OCI-LY1 (cell line): ENCODE results near the gene SAXO1.
"Not testable (repeated sequence)": the region's sequence is repeated elsewhere in the genome, so short reads cannot be mapped to it uniquely, and the experiment has no call there.

Source experiments
- H2AFZ ChIP-seq: fragments of 200-600 bp; sonication (generic), shearing (Covaris generic); 2 replicates; pipeline ENCODE4 v1.6.0; 2014; ENCODE audit warnings: antibody characterized with exemption, mild to moderate bottlenecking, low read length
- H3F3A ChIP-seq: fragments of 200-600 bp; sonication (generic), shearing (Covaris generic); 2 replicates; pipeline ENCODE4 v1.6.0; 2014; ENCODE audit warnings: mild to moderate bottlenecking, antibody characterized with exemption, low read length, moderate library complexity; ENCODE audit not compliant: insufficient read depth
- H3K27ac ChIP-seq: fragments of 200-600 bp; sonication (generic); 2 replicates; pipeline ENCODE4 v1.5.1; 2014; ENCODE audit warnings: low read length, mixed run types, mild to moderate bottlenecking, low read depth; ENCODE audit not compliant: poor library complexity, severe bottlenecking
- H3K27me3 ChIP-seq: fragments of 200-600 bp; sonication (generic); 2 replicates; pipeline ENCODE4 v1.6.0; 2014; ENCODE audit warnings: antibody characterized with exemption, mild to moderate bottlenecking, low read length, moderate library complexity; ENCODE audit not compliant: insufficient read depth
- H3K36me3 ChIP-seq: fragments of 200-600 bp; sonication (generic); 2 replicates; pipeline ENCODE4 v1.6.1; 2014; ENCODE audit warnings: mild to moderate bottlenecking, antibody characterized with exemption, low read length, moderate library complexity, mixed read lengths; ENCODE audit not compliant: insufficient read depth
- H3K4me1 ChIP-seq: fragments of 200-600 bp; sonication (generic); 2 replicates; pipeline ENCODE4 v1.5.1; 2014; ENCODE audit warnings: mild to moderate bottlenecking, low read length, moderate library complexity; ENCODE audit not compliant: insufficient read depth, severe bottlenecking
- H3K4me2 ChIP-seq: fragments of 200-600 bp; sonication (generic), shearing (Covaris generic); 2 replicates; pipeline ENCODE4 v1.6.1; 2014; ENCODE audit warnings: low read length
- H3K4me3 ChIP-seq: fragments of 200-600 bp; sonication (generic); 2 replicates; pipeline ENCODE4 v1.5.1; 2014; ENCODE audit warnings: low read length, low read depth, mild to moderate bottlenecking, mixed read lengths; ENCODE audit not compliant: poor library complexity, severe bottlenecking
- H3K79me2 ChIP-seq: fragments of 200-600 bp; shearing (Covaris generic); 2 replicates; pipeline ENCODE4 v1.6.1; 2016; ENCODE audit warnings: mixed run types, low read length, mixed read lengths; ENCODE audit not compliant: insufficient read depth
- H3K9ac ChIP-seq: fragments of 200-600 bp; sonication (generic), shearing (Covaris generic); 2 replicates; pipeline ENCODE4 v1.6.1; 2014; ENCODE audit warnings: mild to moderate bottlenecking, low read length, mixed read lengths
- H3K9me2 ChIP-seq: fragments of 200-600 bp; sonication (generic), shearing (Covaris generic); 2 replicates; pipeline ENCODE4 v1.6.1; 2014; ENCODE audit warnings: low read depth, mild to moderate bottlenecking, low read length, mixed read lengths
- H3K9me3 ChIP-seq: fragments of 200-600 bp; shearing (Covaris generic); 2 replicates; pipeline ENCODE4 v1.6.1; 2014; ENCODE audit warnings: low read length, mixed read lengths
- H4K20me1 ChIP-seq: fragments of 200-600 bp; sonication (generic), shearing (Covaris generic); 2 replicates; pipeline ENCODE4 v1.6.0; 2016; ENCODE audit warnings: mild to moderate bottlenecking, low read length; ENCODE audit not compliant: insufficient read depth
- EZH2 ChIP-seq: fragments of 200-600 bp; sonication (generic), shearing (Covaris generic); IDR thresholded peaks from 2 replicates; pipeline ENCODE4 v1.8.0; 2017; ENCODE audit warnings: borderline replicate concordance, mixed run types, mild to moderate bottlenecking, antibody characterized with exemption, low read length, moderate library complexity, mixed read lengths
- TF ChIP-seq, protein P1 (sequence below): fragments of 200-600 bp; sonication (generic), shearing (Covaris generic); IDR thresholded peaks from 2 replicates; pipeline ENCODE4 v1.5.1; 2017; ENCODE audit warnings: mild to moderate bottlenecking, antibody characterized with exemption, low read length, moderate library complexity, mixed read lengths

The SAXO1 gene

DNA sequence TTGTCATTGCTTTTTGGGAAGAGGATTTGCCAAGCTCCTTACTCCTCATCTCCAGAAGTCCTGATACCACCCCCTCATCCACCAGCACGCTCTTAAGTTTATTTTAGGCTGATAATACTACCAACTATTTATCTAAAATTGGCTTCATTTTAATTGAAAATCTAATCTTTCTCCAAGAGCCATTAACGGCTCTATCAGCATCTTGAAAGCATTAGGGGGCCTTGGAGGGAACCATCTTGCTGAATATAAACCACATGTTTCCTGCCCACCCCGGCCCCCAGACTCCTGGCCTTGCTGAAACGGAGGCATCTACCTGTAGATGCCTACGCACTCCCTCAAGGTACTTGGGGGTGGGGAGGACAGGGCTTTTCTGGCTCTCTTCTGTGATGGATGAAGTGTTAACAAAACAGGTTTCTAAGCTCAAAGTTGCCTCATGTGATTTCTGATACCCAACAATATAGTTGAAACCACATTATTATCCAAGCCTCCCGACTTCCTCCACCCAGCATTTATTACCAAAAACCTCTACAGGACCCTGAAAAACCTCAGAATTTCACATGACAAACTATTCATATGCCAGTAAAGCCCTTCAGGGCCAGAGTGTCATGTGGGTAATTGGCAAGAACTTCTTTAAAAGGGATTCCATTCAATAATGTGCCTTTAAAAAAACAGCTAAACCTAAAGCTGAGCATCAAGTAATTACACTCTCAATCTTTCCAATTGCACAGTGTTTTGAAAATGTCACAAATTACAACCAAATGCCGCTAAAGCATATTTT is 96.7 kb downstream of the SAXO1 start:
- Histone ChIP-seq H3K27ac (no peak overlapping the region), H3K9ac (no peak overlapping the region), H3K9me2 (no peaks in the 10 kb centered on the region), H4K20me1 (no peaks in the 10 kb centered on the region), H3K4me2 (no peak overlapping the region), H3K4me1 (no peaks in the 10 kb centered on the region), H3K79me2 (no peaks in the 10 kb centered on the region), H2AFZ (no peak overlapping the region), H3K9me3 (no peaks in the 10 kb centered on the region), H3K27me3 (peaks cover 6% of the 10 kb centered on the region; the same call in 1 of the 2 replicates), H3K4me3 (no peak overlapping the region), H3F3A (no peaks in the 10 kb centered on the region), H3K36me3 (no peaks in the 10 kb centered on the region)
- TF ChIP-seq EZH2: no peak
- TF ChIP-seq, protein P1, sequence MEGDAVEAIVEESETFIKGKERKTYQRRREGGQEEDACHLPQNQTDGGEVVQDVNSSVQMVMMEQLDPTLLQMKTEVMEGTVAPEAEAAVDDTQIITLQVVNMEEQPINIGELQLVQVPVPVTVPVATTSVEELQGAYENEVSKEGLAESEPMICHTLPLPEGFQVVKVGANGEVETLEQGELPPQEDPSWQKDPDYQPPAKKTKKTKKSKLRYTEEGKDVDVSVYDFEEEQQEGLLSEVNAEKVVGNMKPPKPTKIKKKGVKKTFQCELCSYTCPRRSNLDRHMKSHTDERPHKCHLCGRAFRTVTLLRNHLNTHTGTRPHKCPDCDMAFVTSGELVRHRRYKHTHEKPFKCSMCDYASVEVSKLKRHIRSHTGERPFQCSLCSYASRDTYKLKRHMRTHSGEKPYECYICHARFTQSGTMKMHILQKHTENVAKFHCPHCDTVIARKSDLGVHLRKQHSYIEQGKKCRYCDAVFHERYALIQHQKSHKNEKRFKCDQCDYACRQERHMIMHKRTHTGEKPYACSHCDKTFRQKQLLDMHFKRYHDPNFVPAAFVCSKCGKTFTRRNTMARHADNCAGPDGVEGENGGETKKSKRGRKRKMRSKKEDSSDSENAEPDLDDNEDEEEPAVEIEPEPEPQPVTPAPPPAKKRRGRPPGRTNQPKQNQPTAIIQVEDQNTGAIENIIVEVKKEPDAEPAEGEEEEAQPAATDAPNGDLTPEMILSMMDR: no peak

DNA sequence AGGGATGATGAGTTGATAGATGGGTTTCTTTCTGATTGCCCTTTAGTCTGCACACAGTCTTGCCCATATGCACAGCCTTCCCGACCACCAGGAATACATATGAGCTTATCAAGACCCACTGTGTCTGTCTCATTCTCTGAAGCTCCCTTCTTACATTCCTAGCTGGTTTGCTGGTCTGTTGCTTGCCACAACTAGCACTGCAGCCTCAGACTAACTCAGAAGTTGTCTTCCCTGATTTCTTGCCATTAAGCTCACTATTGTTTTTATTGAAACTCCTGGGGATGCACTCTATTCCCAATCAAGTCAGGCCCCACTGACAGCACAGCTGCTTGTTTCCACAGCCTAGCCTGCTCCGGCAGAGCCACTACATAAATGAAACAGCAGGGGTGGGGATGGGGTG is 97.5 kb downstream of the SAXO1 start:
- Histone ChIP-seq H3K4me3 (no peak overlapping the region), H3K9ac (no peak overlapping the region), H3F3A (no peaks in the 10 kb centered on the region), H3K9me2 (no peaks in the 10 kb centered on the region), H3K27ac (no peak overlapping the region), H3K9me3 (no peaks in the 10 kb centered on the region), H2AFZ (no peak overlapping the region), H4K20me1 (no peaks in the 10 kb centered on the region), H3K4me2 (no peak overlapping the region), H3K79me2 (no peaks in the 10 kb centered on the region), H3K4me1 (no peaks in the 10 kb centered on the region), H3K36me3 (no peaks in the 10 kb centered on the region), H3K27me3 (peaks cover 6% of the 10 kb centered on the region; the same call in 1 of the 2 replicates)
- TF ChIP-seq EZH2: no peak
- TF ChIP-seq, protein P1: no peak

DNA sequence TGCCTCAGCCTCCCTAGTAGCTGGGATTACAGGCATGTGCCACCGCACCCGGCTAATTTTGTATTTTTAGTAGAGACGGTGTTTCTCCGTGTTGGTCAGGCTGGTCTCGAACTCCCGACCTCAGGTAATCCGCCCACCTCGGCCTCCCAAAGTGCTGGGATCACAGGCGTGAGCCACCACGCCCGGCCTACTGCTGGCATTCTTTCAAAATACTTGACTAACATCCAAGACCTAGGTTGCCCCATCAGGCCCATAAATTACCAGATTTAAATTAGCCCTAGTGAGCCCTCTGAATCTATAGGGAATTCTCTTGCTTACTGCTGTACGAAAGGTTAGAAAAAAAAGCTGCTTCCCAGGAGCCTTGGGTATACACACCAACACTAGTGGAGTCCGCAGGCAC is 102.4 kb downstream of the SAXO1 start:
- not testable (repeated sequence) for H3K4me2 ChIP-seq, H3K27me3 ChIP-seq, H4K20me1 ChIP-seq, H3K36me3 ChIP-seq, H3F3A ChIP-seq, H3K79me2 ChIP-seq, H3K27ac ChIP-seq, H3K4me1 ChIP-seq, H2AFZ ChIP-seq, H3K9me2 ChIP-seq, H3K4me3 ChIP-seq, H3K9ac ChIP-seq, H3K9me3 ChIP-seq

DNA sequence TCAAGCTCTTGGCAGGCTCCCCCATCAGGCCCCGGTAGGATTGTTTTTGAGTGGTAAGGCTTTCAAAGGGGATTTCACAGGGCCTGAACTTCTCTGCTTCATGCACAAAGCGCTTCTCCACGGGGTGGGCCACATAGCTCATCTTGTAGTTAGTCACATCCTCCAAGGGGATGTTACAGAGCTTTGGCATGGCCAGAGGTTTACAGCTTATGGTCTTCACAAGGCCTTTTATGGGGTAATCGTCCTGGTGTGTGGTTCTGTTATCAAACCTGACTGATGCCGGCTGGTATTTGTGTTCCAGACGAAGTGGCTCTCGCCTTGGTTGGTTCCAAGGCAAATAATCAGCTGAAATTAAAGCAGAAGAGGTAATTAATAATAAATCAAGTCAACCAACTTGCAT is 104.3 kb downstream of the SAXO1 start:
- H3F3A ChIP-seq: no peaks in the 10 kb centered on the region
- H3K4me1 ChIP-seq: no peaks in the 10 kb centered on the region
- no peaks in the 10 kb centered on the region for H4K20me1 ChIP-seq
- no peaks in the 10 kb centered on the region for H3K27me3 ChIP-seq
- no peak overlapping the region for H2AFZ ChIP-seq
- no peak overlapping the region for H3K4me2 ChIP-seq
- no peak overlapping the region for H3K27ac ChIP-seq
- TF ChIP-seq, protein P1: no peak
- no peak for TF ChIP-seq EZH2
- H3K79me2 ChIP-seq: no peaks in the 10 kb centered on the region
- H3K9ac ChIP-seq: no peak overlapping the region
- no peaks in the 10 kb centered on the region for H3K9me2 ChIP-seq
- H3K9me3 ChIP-seq: no peaks in the 10 kb centered on the region
- no peak overlapping the region for H3K4me3 ChIP-seq
- no peaks in the 10 kb centered on the region for H3K36me3 ChIP-seq
